Iris pigment epithelial cell (primary cell): ENCODE measurements around the gene GREB1.
A peak's percentile ranks its signal among the peaks of the same experiment; 100 is the strongest.
"Not testable (repeated sequence)": the region's sequence is repeated elsewhere in the genome, so short reads cannot be mapped to it uniquely, and the experiment has no call there.

ENCODE experiments used
- DNase-seq: peaks from one replicate; pipeline ENCODE4 v3.0.0-alpha.2; 2011; ENCODE audit warnings: low read depth

The GREB1 gene

DNA sequence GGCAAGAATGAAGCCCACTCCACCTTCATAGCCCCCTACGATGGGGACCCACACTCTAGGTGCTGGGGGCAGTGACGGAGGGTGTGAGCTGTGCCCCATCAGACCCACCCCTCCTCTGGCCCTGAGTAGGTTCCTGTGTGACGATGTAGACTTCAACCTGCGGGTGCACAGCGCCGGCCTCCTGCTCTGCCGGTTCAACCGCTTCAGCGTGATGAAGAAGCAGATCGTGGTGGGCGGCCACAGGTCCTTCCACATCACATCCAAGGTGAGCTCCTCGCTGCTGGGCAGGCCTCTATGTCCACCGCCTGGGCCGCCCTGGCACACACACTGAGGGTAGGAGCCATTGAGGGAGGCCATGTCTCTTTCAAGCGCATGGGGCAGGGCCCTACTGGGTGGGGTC, 101.3 kb downstream of the GREB1 start:
- DNase-seq = no peak

DNA sequence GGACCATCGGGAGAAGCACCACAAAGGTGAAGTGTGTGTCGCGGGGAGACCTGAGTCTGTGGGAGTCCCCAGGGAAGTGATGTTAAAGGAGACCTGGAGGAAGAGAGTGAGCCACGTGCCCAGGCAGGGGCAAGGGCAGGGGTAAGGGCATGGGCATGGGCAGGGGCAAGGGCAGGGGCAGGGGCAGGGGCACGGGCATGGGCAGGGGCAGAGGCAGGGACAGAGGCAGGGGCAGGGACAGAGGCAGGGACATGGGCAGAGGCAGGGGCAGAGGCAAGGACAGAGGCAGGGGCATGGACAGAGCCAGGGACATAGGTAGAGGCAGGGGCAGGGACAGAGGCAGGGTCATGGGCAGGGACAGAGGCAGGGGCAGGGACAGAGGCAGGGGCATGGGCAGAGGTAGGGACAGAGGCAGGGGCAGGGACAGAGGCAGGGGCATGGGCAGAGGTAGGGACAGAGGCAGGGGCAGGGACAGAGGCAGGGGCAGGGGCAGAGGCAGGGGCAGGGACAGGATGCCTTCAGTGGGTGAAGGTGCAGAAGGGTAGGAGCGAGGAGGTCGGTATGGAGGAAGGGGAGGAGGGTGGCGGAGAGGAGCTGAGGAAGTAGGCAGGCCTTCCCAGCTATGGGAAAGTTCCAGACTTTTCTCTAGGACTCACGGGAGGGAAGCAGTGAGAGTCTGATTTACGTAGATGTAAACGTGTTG, 102.9 kb downstream of the GREB1 start:
- DNase-seq = no peak

DNA sequence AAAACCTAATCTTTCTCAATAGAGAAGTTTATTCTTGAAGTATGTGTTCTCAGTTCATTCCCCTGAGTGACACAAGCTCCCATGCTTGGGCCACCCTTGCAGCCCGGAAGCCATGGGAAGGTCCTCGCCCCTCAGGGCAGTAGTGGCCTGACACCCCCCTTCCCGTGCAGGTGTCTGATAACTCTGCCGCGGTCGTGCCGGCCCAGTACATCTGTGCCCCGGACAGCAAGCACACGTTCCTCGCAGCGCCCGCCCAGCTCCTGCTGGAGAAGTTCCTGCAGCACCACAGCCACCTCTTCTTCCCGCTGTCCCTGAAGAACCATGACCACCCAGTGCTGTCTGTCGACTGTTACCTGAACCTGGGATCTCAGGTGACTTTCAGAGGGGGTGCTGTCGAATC, 103.7 kb downstream of the GREB1 start:
- DNase-seq = no peak

DNA sequence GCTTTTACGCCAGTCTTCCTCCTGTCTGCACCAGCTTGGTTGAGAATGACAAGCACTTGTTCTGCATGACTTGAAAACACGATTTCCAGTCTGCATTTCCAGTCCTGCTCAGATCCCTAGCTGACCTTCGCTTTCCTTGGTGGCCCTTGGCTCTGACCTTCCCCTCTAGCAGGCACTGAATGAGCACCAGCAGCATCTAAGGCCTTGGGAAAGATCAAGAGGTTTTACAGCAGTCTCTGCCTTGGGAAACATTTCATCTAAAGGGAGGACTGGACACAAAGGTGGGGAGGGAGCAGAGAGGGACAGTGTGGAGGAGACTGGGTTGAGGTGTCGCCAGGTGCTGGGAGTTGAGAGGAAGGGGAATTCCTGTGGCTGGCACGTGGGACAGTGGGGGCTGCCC, 105.7 kb downstream of the GREB1 start:
- no peak for DNase-seq

DNA sequence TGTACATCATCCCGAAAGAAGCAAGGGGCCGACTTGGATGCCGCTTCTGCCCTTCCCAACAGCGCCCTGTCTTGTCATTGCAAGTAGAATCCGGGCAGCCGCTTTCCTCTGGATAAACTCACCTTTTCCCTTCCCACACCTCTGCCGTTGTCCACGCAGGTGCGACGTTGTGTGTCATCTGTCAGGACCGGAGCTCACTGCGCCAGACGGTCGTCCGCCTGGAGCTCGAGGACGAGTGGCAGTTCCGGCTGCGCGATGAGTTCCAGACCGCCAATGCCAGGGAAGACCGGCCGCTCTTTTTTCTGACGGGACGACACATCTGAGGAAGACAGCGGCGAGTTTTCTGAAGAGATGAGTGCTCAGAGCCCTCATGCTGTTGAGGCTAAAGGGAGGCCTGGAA, 106.3 kb downstream of the GREB1 start:
- DNase-seq = no peak

DNA sequence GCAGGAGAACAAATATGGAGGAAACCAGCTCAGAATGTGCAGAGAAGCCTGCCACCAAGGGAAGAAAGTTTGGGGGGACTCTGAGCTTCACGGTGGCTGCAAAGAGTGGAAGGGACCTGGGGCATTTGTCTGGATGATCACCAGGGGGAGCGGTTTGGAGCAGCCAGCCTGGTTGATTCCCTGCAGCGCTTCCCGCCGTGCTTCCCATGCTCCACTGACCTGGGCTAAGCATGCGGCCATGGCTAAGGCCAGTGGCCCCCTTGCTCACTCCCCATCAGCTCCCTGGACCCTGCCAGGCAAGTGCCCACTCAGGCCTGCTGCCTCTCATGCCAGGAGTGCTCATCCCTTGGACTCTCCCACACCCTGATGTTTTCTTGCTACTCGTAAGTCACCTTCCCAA, 109.1 kb downstream of the GREB1 start:
- no peak for DNase-seq

DNA sequence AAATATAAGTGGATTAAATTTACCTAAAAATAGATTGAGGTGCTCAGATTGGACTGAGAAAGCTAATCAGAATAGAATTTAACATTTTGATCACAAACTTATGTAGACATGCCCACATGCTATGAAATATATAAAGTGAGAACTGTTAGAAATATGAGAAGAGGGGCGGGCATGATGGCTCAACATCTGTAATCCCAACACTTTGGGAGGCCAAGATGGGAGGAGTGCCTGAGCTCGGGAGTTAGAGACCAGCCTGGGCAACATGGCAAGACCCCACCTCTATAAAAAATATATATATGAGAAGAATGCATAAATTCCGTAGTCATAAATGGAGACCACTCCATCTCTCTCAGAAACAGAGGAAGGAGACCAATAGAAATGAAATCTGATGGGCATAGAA, 110.4 kb downstream of the GREB1 start:
- DNase-seq = no peak

DNA sequence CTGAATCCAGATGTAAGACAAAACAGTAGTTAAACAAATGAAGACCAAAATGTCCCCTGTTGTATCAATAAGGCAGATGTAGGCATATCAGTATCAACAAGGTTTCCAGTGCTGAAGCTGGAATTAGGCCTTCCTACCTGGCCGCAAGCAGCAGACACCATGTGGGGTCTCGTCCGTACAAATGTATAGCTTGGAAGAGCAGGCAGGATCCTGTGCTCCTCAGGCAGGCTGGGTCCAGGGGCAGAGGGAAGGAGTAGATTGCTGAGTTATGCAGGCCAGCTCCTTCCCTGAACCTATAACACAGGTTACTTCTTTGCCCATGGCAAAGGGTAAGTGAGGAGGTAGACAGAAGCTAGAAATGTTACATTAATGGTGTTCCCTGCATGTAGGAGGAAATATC, 112.7 kb downstream of the GREB1 start:
- no peak for DNase-seq

DNA sequence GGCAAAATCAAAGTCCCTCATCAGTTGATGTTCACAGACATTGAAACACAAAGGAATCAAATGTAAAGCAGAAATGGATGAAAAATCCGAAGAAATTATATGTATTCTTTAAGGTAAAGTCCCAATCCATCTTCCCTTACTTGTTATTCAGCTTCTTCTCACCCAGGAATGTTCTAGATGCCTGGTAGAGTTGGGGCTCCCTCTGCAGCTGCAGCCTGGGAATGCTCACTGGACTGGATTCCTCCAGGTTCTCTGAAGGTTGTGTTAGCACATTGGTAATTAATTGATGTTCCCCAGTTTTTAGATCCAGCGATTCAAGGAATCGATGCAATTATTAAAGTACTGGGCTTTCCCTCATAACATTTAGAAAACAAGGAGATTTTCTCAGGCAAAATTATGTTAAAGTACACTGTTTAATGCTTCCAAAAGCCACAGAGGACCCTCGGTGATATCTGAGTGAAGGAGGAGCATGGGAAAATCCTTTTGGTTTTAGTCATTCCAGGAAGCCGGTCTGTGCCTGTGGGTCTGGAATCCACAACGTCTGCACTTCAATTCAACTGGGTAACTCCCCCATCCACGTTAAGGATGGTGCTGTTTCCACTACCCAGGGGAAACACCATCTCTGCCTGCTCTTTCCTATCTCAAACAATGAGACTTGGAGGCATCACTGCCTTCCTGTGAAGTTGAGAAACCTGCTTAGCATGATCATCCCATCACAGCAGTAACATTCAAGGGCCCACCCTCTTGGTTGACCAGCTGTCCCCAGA, 114.2 kb downstream of the GREB1 start:
- peak; percentile 43 for DNase-seq

DNA sequence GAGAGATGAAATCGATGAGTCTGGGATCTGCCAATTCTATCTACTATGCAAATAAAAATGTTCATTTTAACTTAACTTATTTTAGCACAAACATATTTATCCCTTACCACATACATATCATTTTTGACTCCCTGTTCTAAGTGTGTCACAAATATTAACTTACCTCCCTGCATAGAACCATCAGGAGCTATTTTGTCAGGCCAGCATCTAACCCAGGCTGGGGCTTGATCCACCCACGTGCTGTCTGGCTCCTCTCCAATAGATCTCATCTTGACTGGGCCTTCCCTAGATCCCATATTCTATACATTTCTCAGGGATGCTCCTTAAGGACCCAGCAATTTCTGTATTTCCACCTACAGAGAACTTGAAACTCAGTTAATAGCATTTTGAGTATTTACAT, 115.2 kb downstream of the GREB1 start:
- DNase-seq = no peak

DNA sequence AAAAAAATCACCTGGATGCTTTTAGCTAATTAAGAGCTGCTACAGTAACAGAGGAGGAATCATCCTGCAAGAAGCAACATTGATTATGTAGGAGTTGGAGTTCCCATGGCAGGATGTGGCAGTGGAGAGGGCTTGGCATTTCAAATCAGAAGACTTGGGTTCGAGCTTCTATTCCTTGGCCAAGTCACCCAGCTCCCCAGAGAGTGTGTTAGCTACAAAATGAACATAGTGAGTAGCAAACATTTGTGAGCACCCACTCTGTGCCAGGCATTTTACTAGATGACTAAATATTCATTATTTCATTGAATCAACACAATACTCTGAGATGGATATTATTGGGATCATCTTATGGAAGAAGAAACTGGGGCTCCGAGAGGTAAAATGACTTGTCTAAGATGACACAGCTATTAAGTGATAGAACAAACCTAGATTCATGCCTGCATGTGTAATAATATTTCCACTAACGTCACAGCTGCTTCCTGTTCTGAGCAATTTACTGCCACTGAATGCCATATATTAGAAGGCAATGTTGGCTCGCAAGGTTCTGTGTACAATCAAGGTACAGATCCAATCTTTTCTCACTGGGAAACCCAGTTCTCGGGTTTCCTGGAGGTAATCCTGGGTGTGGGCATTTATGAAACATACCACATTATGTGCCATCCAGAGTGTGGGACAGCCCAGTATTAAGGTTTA, 118.2 kb downstream of the GREB1 start:
- DNase-seq = no peak

DNA sequence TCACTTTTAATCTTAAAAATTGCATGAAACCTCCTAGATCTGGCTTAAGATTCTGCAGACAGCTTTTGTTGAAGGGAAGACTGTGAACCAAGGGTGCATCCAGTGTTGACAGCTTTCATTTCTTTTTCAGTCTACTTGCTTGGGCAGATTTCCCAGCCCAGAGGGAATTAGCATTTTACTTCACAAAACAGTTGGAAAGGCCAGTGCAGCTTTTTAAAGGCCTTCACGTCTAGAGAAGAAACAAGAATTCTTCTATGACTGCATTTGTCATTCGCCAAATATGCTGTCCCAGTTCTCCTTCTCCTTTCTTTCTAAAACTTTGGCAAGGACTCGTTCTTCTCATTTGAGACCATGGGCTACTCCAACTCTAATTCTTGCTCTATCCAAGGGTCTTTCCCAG, 118.7 kb downstream of the GREB1 start:
- DNase-seq = no peak

DNA sequence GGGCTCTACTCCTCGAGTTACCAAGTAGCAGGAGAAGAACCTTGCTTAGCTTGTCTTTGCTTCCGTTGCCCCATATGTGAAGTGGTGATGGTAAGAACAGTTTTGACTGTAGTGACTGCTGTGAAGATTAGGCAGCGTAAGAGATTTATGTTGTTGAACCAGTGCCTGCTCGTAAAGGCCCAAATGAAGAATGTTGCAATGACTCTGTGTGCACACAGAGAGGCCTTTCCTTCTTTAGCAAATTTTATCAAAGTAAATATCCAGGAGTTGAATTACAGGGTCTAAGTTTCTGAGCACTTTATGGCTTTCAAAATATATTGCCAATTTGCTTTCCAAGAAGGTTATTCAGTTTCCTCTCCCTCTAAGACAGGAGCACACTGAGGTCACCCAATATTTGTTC, 121.7 kb downstream of the GREB1 start:
- DNase-seq = no peak

DNA sequence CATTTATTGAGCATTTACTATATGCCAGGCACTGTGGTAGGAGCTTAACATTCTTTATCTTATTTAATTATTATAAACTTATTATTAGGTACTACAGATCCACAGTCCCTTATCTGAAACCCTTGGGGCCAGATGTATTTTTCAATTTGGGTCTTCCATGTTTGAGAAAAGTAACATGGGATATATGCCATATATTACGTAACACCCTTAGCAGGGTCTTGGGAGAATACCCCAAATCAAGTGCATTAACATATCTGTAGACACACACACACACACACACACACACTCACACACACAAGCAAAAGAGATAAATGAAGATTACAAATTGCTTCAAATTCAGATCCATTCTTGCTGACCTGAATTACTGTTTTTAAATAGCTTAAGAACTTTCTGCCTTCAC, 122.4 kb downstream of the GREB1 start:
- no peak for DNase-seq

DNA sequence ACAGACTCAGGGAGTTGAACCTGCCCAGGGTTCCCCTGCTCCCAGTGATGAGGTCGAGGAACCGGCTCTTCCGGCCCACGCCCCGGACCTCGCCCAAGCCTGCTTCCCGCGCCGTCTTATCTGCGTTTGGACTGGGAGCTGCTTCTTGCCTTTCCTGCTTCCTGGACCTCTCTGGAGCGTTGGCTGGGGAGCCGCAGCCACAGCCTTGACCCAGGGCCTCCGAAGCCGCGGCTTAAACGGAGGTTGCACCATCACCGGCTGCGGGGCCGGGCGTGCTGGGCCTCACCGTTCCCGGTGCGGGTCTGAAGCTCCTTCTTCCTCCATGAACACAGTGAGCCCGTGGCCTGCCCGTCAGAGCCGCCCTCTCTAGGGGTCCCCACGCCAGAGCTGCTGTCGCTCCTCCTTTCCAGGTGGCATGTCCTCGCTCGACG, 122.8 kb downstream of the GREB1 start:
- no peak for DNase-seq

DNA sequence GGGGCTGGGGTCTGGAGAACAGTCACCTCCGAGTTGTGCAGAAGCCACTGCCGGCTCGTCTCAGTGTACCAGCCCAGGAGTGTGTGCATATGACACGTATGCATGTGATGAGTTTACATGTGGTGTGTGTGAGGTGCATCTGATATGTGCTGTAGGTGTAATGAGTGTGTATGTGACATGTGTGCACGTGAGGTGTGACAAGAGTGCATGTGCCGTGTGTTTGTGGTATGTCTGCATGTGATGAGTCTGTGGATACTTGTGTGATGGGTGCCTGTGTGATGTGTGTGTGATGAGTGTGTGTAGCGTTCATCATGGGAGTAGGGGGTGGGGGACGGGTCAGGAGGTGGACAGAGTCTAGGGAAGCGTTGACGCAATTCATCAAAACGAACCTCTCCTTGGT, 123.3 kb downstream of the GREB1 start:
- no peak for DNase-seq

DNA sequence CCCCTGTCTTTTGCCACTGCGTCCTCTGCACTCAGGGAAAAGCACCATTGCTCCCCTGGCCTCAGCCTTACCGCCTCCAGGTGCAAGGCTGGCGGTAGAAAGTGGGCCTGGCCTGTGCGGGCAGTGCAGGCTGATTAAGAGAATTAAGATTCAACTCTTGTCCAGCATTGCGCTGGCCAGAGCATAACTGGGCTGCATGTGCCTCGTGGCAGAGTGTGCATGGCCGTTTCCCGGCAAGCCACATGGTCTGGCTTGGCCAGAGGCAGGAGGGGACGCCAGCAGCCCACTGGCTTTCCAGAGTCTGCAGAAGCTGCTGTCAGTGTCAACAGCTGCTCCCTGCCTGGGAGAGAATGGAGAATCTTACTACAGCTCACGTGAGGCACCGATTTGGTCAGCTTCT, 123.8 kb downstream of the GREB1 start:
- no peak for DNase-seq

DNA sequence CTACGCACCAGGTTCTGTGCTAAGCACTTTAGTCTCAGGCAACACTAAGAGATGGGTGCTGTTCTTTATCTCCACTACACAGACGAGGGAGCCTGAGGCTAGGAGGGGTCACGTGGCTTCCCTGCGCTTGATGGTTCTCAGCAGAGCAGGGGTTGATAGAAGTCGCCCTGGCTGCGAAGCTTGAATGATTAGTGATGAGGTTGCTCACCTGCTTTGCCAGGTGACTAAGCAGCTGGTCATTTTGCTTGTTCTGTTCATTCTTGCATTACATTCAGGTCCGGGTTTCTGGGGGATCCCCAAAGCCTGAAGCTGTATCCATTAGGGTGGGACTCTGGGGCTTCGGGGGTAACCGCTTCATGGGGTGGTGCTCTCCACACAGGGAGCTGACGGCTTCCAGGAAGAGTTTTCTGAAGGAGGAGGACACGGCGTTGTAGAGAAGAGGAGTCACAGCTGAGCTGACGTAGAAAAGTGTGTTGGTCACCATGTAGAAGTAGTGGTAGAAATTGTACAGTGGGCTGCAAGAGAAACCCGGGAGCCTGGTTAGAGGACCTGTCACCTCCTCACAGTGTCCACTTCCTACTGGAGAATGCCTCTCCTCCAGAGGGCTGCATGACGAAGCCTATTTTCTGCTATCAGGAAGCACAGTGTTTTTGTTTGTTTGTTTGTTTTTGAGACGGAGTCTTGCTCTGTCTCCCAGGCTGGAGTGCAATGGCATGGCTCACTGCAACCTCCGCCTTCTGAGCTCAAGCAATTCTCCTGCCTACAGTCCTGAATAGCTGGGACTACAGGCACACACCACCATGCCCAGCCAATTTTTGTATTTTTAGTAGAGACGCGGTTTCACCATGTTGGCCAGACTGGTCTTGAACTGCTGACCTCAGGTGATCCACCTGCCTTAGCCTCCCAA, 124.6 kb downstream of the GREB1 start:
- no peak for DNase-seq

DNA sequence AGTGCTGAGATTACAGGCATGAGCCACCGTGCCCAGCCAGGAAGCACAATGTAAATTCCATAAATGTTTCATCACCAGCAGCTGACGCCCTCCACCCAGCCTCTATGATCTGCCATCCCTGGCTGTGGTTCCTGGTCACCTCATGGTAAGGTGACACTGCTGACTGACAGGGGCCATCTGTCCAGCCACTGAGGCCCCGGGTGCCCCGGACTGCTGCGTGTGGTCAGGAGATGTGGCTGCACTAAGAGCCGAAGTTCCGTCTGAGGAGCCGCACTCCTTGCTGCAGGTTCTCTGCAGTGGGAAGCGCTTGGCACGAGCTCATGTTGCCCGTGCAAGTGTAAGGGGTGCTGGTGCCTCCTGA, 125.2 kb downstream of the GREB1 start:
- no peak for DNase-seq

DNA sequence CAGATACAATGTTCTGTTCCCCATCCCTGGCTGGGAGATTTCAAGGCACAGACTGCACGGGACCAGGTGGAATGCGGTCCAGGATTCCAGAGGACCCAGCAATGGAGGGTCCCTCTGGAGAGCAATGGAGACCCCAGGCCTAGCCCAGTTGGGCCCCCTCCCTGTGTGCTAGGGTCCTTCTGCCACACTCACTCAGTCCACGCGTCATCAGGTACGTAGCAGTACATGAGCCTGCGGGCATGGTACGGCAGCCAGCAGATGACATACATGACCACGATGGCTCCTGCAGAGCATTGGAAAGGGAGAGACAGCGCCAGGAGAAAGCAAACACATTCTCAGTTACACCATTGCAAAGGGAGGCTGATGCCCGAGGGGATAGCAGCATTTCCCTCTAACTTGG, 126.0 kb downstream of the GREB1 start:
- no peak for DNase-seq

DNA sequence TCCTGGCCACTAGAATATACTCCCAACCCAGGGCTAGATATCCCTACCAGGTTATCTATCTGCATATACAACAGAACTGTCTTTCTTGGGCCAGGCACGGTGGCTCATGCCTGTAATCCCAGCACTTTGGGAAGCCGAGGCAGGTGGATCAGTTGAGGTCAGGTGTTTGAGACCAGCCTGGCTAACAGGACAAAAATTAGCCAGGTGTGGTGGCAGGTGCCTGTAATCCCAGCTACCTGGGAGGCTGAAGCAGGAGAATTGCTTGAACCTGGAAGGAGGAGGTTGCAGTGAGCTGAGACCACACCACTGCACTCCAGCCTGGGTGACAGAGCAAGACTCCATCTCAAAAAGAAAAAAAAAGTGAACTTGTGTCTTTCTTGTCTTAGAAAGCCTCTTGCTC, 126.6 kb downstream of the GREB1 start:
- not testable (repeated sequence) for DNase-seq

DNA sequence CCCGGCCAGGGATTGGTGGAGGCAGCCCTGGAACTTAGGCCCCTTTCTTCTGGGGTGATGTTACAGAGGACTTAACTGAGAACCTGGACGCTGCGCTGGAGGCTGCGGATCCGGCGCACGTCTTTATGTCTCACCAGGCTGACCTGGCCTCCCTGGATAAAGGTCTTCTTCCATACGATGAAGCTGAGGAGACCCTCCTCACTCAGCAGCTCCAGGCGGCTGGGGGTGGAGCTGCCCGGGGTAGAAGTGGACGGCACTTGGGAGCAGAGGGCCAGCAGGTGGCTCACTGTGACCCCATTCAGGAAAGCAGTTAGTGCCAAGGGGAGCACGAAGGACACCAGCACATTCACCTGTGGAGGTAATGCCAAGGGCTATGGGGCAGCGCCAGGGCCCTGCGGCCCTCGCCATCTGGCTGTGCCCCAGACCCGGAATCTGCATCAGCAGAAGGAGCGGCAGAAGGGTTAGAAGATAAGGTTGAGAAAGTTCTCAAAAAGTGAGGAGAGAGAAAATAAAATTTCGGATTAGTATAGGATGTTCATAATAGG, 128.1 kb downstream of the GREB1 start:
- no peak for DNase-seq
